Keratinocyte (primary cell): ENCODE data around the gene DCLK1. TPM values are rescaled to one million over a fixed set of nuclear protein-coding genes. Genes with fewer than 3 reads are reported as not detected.

Experiments
- DNase-seq: peaks from one replicate; pipeline ENCODE4 v3.0.0-alpha.2; 2011; ENCODE audit warnings: low read depth, missing footprints, low spot score
- FAIRE-seq: peaks from 2 replicates; lab custom pipeline; 2011; peaks lifted over from hg19 to GRCh38; lab: Jason Lieb, UNC
- H2AFZ ChIP-seq: 2 replicates; pipeline ENCODE4 v1.6.0; 2012; ENCODE audit warnings: low read length, control low read depth, inconsistent platforms; ENCODE audit not compliant: control insufficient read depth
- H3K27ac ChIP-seq: 2 replicates; pipeline ENCODE4 v1.5.1; 2011; ENCODE audit warnings: low read length; ENCODE audit not compliant: control insufficient read depth, insufficient read depth
- H3K27me3 ChIP-seq: 3 replicates; pipeline ENCODE4 v1.6.0; 2011; ENCODE audit warnings: low read length; ENCODE audit not compliant: control insufficient read depth, insufficient read depth; ENCODE audit errors: extremely low read depth
- H3K36me3 ChIP-seq, 2 experiments: 2 replicates in 1 of 2; 3 replicates in 1 of 2; pipeline ENCODE4 v1.5.1; 2011; ENCODE audit warnings: low read length in 2 of 2, mild to moderate bottlenecking in 1 of 2; ENCODE audit not compliant: control insufficient read depth in 2 of 2, insufficient read depth in 2 of 2; ENCODE audit errors: extremely low read depth in 1 of 2
- H3K4me1 ChIP-seq: 3 replicates; pipeline ENCODE4 v1.5.1; 2011; ENCODE audit warnings: low read length; ENCODE audit not compliant: control insufficient read depth, insufficient read depth; ENCODE audit errors: extremely low read depth
- H3K4me2 ChIP-seq: 3 replicates; pipeline ENCODE4 v1.6.0; 2011; ENCODE audit warnings: low read depth, low read length; ENCODE audit not compliant: control insufficient read depth, insufficient read depth; ENCODE audit errors: extremely low read depth
- H3K4me3 ChIP-seq, 3 experiments: fragments of 200-600 bp in 1 of 3; sonication (generic) in 1 of 3; 2 replicates in 2 of 3; 3 replicates in 1 of 3; pipeline ENCODE4 v1.5.1; 2011 to 2016; ENCODE audit warnings: low read length in 3 of 3, mild to moderate bottlenecking in 3 of 3, control low read depth in 2 of 3, inconsistent platforms in 1 of 3, low read depth in 1 of 3, mixed read lengths in 1 of 3, mixed run types in 1 of 3, moderate library complexity in 1 of 3; ENCODE audit not compliant: control insufficient read depth in 2 of 3, insufficient read depth in 2 of 3; ENCODE audit errors: extremely low read depth in 1 of 3
- H3K79me2 ChIP-seq: 2 replicates; pipeline ENCODE4 v1.6.0; 2012; ENCODE audit warnings: low read length; ENCODE audit not compliant: control insufficient read depth, insufficient read depth
- H3K9ac ChIP-seq: 3 replicates; pipeline ENCODE4 v1.6.0; 2011; ENCODE audit warnings: low read length; ENCODE audit not compliant: control insufficient read depth, insufficient read depth; ENCODE audit errors: extremely low read depth
- H3K9me1 ChIP-seq: 3 replicates; pipeline ENCODE4 v1.6.0; 2011; ENCODE audit warnings: low read length; ENCODE audit not compliant: control insufficient read depth, insufficient read depth; ENCODE audit errors: extremely low read depth
- H3K9me3 ChIP-seq: 2 replicates; pipeline ENCODE4 v1.5.1; 2012; ENCODE audit warnings: low read depth, low read length; ENCODE audit not compliant: control insufficient read depth
- H4K20me1 ChIP-seq: 3 replicates; pipeline ENCODE4 v1.6.0; 2011; ENCODE audit warnings: low read length; ENCODE audit not compliant: control insufficient read depth, insufficient read depth; ENCODE audit errors: extremely low read depth
- CTCF ChIP-seq, 3 experiments: IDR thresholded peaks in 1 of 3; conservative IDR thresholded peaks in 1 of 3; optimal IDR thresholded peaks in 1 of 3; 2 replicates in 2 of 3; 3 replicates in 1 of 3; pipeline versions ENCODE3 to v1.5.1; 2011; ENCODE audit warnings: low read length in 3 of 3, mild to moderate bottlenecking in 3 of 3, moderate library complexity in 2 of 3, control low read depth in 1 of 3, inconsistent platforms in 1 of 3; ENCODE audit not compliant: insufficient read depth in 2 of 3; ENCODE audit errors: extremely low read depth in 1 of 3
- EZH2 ChIP-seq: IDR thresholded peaks from one replicate; pipeline ENCODE4 v1.6.1; 2012; ENCODE audit warnings: inconsistent platforms, mild to moderate bottlenecking, low read length, moderate library complexity
- dilution Hi-C: fragments of 300-500 bp; cut with MboI; formaldehyde crosslinking; loops from one replicate; pipeline ENCODE4 v1.7.0; 2020; ENCODE audit warnings: low sequenced_read_pairs; ENCODE audit not compliant: extremely low pct_ligation_motif_present
- polyA plus RNA-seq, 5 experiments: library from polyadenylated mRNA; depleted of rRNA in 3 of 5; stranded (reverse) in 3 of 5; stranded (forward) in 1 of 5; unstranded in 1 of 5; fragments of >200 nt; gene quantifications; 1 replicate in 1 of 5; 2 replicates in 3 of 5; 3 replicates in 1 of 5; pipeline versions ENCODE4 v1.2.1 to v1.2.3, GENCODE V29; 2011 to 2012; ENCODE audit warnings: missing spikeins in 2 of 5, low read depth in 1 of 5, low replicate concordance in 1 of 5

The DCLK1 gene
- polyA plus RNA-seq, 1 donor (not counting 4 experiments of a cell fraction or from before 2014, with no cell fraction given), result 0.04 TPM

- no peak overlapping the region for H3K4me3 ChIP-seq
- no peak for FAIRE-seq
These were observed 84.5 kb downstream of the DCLK1 start for GRCh38 chr13:36046672-36047071.

GRCh38 chr13:36038785-36039555 lies 92.2 kb downstream of the DCLK1 start:
- H2AFZ ChIP-seq, result no peak overlapping the region
- no peaks in the 10 kb centered on the region for H3K9me1 ChIP-seq
- no peak overlapping the region for H3K9ac ChIP-seq
- DNase-seq, result no peak
- no peak overlapping the region for H3K27ac ChIP-seq
- TF ChIP-seq CTCF (optimal IDR thresholded peaks at IDR 0.05 in 1 of 3, IDR thresholded peaks at IDR 0.05 in 1 of 3, conservative IDR thresholded peaks at IDR 0.05 in 1 of 3; ENCODE audit: extremely low read depth in 1 of 3, insufficient read depth in 2 of 3, low read length in 3 of 3) (no peak), EZH2 (no peak)
- no peak for FAIRE-seq
- no peaks in the 10 kb centered on the region for H3K27me3 ChIP-seq
- H3K4me2 ChIP-seq, result no peak overlapping the region
- dilution Hi-C loops, result no loop called here
- no peaks in the 10 kb centered on the region for H3K36me3 ChIP-seq
- no peaks in the 10 kb centered on the region for H3K9me3 ChIP-seq
- H3K4me3 ChIP-seq, result no peak overlapping the region
- H3K4me1 ChIP-seq, result no peaks in the 10 kb centered on the region
- H4K20me1 ChIP-seq, result no peaks in the 10 kb centered on the region
- no peaks in the 10 kb centered on the region for H3K79me2 ChIP-seq

More at GRCh38 chr13:36046672-36047071, 84.5 kb downstream of the DCLK1 start:
- dilution Hi-C loops, result no loop called here
- Histone ChIP-seq H3K79me2 (no peaks in the 10 kb centered on the region), H3K9me3 (no peaks in the 10 kb centered on the region), H3K4me1 (no peaks in the 10 kb centered on the region), H3K27ac (no peak overlapping the region), H3K36me3 (no peaks in the 10 kb centered on the region), H3K9me1 (no peaks in the 10 kb centered on the region), H3K27me3 (no peaks in the 10 kb centered on the region), H2AFZ (no peak overlapping the region), H4K20me1 (no peaks in the 10 kb centered on the region), H3K9ac (no peak overlapping the region), H3K4me2 (no peak overlapping the region)
- DNase-seq, result no peak
- TF ChIP-seq EZH2 (no peak), CTCF (optimal IDR thresholded peaks at IDR 0.05 in 1 of 3, IDR thresholded peaks at IDR 0.05 in 1 of 3, conservative IDR thresholded peaks at IDR 0.05 in 1 of 3; ENCODE audit: extremely low read depth in 1 of 3, insufficient read depth in 2 of 3, low read length in 3 of 3) (no peak)
